ES-I3 (cell line): Measurements from ENCODE around the gene PCNT.

Experiments
- H3K36me3 ChIP-seq: 2 replicates; pipeline ENCODE4 v1.6.1; 2013; ENCODE audit warnings: mild to moderate bottlenecking, low read length, control low read depth, moderate library complexity; ENCODE audit not compliant: insufficient read depth
- H3K4me1 ChIP-seq: 2 replicates; pipeline ENCODE4 v1.6.1; 2013; ENCODE audit warnings: mild to moderate bottlenecking, control low read depth, low read length; ENCODE audit not compliant: insufficient read depth
- H3K9ac ChIP-seq: 2 replicates; pipeline ENCODE4 v1.6.1; 2013; ENCODE audit warnings: low read depth, mild to moderate bottlenecking, low read length, moderate library complexity
- H3K9me3 ChIP-seq: 2 replicates; pipeline ENCODE4 v1.6.1; 2013; ENCODE audit warnings: mild to moderate bottlenecking, low read length, moderate library complexity; ENCODE audit not compliant: control insufficient read depth, insufficient read depth

Gene PCNT

DNA sequence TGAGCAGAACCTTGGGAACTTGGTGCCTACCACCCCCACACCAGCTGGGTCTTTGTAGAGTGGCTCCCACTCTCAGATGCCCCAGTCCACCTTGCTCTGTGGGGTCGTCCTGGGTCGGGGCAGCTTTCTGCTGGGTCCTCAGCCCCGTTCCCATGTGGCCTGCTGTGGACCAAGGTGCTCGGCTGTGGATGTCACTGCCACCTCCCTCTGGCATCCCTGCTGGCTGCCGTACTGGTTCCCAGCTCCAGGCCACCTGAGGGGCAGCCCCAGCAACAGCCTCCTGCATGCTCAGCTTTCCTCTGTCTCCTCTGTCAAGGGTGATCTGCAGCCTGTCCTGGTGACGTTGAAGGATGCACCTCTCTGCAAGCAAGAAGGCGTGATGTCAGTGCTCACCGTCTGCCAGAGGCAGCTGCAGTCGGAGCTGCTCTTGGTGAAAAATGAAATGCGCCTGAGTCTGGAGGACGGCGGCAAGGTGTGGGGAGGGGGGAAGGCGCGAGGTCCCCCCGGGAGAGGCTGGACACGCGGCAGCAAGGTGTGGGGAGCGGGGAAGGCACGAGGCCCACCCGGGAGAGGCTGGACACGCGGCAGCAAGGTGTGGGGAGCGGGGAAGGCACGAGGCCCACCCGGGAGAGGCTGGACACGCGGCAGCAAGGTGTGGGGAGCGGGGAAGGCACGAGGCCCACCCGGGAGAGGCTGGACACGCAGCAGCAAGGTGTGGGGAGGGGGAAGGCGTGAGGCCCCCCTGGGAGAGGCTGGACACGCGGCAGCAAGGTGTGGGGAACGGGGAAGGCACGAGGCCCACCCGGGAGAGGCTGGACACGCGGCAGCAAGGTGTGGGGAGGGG is 88.8 kb downstream of the PCNT start:
- peaks cover 9% of the 10 kb centered on the region for H3K4me1 ChIP-seq
- H3K36me3 ChIP-seq: 0 out of 2 replicates have a peak, but pooled peaks cover 3% of the 10 kb centered on the region
- H3K9ac ChIP-seq: no peak overlapping the region
- H3K9me3 ChIP-seq: no peaks in the 10 kb centered on the region

DNA sequence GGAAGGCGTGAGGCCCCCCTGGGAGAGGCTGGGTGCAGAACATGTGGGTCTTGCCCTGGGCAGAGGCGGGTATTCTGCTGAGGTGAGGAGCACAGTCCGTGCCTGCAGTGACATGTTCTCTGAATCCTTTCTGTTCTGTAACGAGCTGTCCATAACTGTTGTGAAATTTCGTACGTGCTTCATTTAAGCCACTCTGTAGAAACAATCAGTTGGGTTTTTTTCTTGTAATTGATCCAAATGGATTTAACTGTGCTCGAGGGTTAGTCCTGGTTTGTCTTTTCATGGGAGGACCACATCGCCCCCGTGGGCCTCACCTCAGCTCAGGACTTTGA is 89.4 kb downstream of the PCNT start:
- Histone ChIP-seq H3K4me1 (peaks cover 9% of the 10 kb centered on the region), H3K9me3 (no peaks in the 10 kb centered on the region), H3K36me3 (0 out of 2 replicates have a peak, but pooled peaks cover 3% of the 10 kb centered on the region), H3K9ac (no peak overlapping the region)

- Histone ChIP-seq H3K4me1 (peaks cover 9% of the 10 kb centered on the region), H3K9me3 (no peaks in the 10 kb centered on the region), H3K36me3 (0 out of 2 replicates have a peak, but pooled peaks cover 3% of the 10 kb centered on the region), H3K9ac (no peak overlapping the region)
These were observed 91.0 kb downstream of the PCNT start for GRCh38 chr21:46414965-46415275.

- no peak overlapping the region for H3K9ac ChIP-seq
- H3K9me3 ChIP-seq: no peaks in the 10 kb centered on the region
- no peaks in the 10 kb centered on the region for H3K4me1 ChIP-seq
- 0 out of 2 replicates have a peak, but pooled peaks cover 3% of the 10 kb centered on the region for H3K36me3 ChIP-seq
These were observed 92.6 kb downstream of the PCNT start for GRCh38 chr21:46416551-46416950.

DNA sequence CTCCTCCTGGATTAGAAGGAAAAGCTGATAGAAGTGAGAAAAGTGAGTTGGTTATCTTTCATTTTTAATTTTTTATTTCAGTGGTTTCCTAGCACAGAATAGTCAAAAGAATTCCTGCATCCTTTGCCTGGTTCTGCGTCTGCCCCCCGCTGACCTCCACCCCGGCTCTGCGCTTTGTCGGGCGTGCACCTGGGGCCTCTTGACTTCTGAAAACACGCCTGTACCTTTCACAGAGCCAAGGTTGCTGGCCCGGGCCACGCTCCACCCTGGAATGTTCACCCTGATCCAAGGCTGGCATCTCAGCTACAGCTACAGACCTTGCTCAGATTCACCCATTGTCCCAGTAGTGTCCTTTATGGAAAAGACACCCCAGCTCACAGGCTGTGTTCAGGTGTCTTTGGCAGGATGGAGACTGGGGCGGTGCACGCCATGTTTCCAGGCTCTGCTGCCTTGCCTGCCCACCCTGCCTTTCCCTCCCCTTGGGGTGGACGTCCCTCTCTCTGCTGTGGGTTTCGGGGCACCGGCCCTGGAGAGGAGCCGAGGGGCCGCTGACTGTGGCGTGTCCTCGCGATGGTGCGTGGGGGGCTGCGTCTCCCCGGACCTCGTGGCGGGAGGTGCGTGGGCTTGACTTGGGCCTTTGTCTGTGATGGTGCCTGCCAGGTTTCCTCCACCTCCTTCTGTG is 94.5 kb downstream of the PCNT start:
- Histone ChIP-seq H3K4me1 (peaks cover 4% of the 10 kb centered on the region; the same call in 1 of the 2 replicates), H3K9me3 (no peaks in the 10 kb centered on the region), H3K9ac (no peak overlapping the region), H3K36me3 (0 out of 2 replicates have a peak, but pooled peaks cover 2% of the 10 kb centered on the region)

DNA sequence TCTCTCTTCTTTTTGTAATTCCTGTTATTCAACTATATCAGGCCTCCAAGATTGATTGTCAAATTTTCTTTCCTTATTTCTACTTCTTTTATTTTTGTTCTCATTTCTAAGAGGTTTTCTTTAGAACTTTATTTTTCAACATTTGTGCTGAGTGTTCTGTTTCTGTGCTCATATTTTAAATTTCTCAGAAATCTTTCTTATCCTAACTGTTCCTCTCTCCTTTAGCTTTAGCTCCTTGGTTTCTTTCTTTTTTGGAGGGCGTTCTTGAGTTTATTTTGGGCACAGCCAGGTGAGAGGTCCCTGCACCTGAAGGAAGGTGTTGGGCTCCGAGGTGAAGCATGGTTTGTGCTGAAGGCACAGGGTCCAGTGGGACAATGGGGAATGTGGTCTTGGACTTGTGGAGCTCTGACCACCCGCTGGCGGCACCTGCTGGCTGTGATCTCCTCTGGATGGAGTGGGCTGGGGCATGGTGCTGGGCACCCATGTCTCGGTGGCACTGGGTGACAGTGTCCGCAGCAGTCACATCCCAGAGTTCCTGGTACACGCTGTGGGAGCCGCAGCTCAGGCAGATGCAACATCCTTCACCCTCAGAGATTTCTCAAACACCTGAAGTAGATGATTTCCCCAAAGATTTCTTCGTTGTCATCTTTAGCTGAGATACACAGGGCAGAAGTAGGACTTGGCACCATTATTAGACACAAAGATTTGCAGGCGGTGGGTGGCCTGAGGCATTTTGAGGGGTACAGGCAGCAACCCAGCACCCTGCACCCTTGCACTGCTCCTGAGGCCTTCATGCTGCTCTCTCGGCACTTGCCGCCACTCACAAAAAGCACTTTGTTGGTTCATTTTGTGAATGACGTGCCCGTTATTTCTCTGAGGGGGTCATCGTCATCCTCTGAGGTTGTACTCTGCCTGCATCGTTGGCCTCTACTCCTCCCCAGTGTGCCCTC is 96.6 kb downstream of the PCNT start:
- no peaks in the 10 kb centered on the region for H3K9me3 ChIP-seq
- peaks cover 4% of the 10 kb centered on the region; the same call in 1 of the 2 replicates for H3K4me1 ChIP-seq
- no peaks in the 10 kb centered on the region for H3K36me3 ChIP-seq
- no peak overlapping the region for H3K9ac ChIP-seq

GRCh38 chr21:46421191-46421750 is 97.3 kb downstream of the PCNT start:
- Histone ChIP-seq H3K9me3 (no peaks in the 10 kb centered on the region), H3K4me1 (peaks cover 4% of the 10 kb centered on the region; the same call in 1 of the 2 replicates), H3K36me3 (no peaks in the 10 kb centered on the region), H3K9ac (no peak overlapping the region)

DNA sequence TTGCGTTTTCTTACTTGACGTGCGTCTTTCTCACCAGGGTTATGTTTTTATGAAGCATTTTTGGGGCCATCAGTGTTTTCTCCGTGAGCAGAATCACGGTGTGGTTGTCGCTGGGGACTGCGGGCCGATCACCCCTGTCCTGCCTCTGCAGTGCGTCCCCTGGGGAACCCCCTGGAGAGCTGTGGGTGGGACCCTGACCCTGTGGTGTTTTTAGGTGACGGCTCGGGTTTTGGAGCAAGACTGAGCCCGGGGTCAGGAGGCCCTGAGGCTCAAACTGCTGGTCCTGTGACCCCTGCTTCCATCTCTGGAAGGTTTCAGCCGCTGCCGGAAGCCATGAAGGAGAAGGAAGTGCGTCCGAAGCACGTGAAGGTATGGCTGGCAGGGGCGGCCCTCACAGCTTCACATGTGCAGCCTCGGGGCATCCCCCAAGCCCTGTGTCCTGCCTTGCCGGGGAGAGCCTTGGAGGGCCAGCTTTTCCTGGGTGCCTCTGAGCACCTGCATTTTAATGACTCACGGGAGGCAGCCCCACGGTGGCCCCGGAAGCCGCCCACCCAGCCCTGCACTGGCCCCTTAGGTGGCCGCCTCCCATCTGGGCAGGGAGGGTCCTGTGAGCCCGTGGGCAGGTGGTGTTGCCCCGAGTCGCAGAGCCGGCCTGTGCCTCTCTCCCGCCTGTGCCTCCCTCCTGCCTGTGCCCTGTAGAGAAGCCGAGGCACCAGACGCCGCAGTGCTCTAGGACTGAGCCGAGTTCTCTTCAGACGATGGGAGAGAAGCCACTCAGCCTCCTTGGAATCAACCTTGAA is 98.0 kb downstream of the PCNT start:
- no peak overlapping the region for H3K9ac ChIP-seq
- peaks cover 4% of the 10 kb centered on the region; the same call in 1 of the 2 replicates for H3K4me1 ChIP-seq
- H3K9me3 ChIP-seq: no peaks in the 10 kb centered on the region
- no peaks in the 10 kb centered on the region for H3K36me3 ChIP-seq

GRCh38 chr21:46422636-46423241 is 98.8 kb downstream of the PCNT start:
- Histone ChIP-seq H3K36me3 (no peaks in the 10 kb centered on the region), H3K4me1 (peaks cover 4% of the 10 kb centered on the region; the same call in 1 of the 2 replicates), H3K9me3 (no peaks in the 10 kb centered on the region), H3K9ac (no peak overlapping the region)

DNA sequence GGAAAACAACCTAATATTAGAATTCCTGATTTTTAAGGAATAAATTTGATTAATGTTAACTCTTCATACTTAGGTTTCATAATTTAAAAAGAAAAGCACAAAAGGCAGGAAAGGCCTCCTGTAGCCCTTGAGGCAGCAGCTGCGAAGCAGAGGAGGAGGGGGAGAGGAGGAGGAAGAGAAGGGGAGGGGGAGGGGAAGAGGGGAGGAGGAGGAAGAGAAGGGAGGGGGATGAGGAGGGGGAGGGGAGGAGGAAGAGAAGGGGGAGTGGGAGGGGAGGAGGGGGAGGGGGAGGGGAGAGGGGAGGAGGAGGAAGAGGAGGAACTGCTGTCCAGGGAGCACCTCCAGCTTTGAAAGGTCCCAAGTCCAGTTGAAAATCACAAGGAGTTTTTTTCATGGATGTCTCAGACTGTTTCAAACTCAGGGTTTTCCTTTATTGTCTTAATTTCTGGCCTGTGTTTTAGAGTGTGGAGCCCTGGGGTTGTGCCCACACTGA is 99.6 kb downstream of the PCNT start:
- no peaks in the 10 kb centered on the region for H3K36me3 ChIP-seq

DNA sequence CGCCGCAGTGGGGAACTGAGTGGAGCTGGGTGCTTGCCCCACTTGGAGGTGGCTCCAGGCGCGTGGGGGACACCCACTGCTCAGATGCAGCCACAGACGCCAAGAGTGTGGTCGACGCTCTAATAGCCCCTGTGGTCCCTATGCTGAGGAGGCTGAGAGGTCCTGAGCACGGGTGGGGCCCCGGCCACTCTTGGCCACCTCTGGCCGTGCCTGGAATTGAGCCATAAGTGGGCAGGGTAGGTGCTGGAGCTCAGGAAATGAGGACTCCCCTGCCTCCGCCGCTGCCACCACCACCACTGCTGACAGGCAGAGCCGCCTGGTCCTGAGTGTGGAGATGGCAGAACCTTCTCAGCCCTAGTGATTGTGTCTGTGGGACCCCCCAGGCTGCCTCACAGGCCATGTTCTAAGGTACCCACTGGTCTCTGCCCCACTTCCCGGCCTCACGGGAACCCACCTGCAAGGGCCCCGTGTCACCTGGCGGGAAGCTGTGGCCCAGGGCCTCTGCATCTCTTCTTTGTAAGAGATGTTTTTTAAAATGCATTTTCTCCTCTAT is 100.2 kb downstream of the PCNT start:
- Histone ChIP-seq H3K36me3 (no peaks in the 10 kb centered on the region), H3K4me1 (peaks cover 4% of the 10 kb centered on the region; the same call in 1 of the 2 replicates), H3K9me3 (no peaks in the 10 kb centered on the region), H3K9ac (no peak overlapping the region)

More for the DNA sequence above, 99.6 kb downstream of the PCNT start:
- no peak overlapping the region for H3K9ac ChIP-seq
- H3K4me1 ChIP-seq: peaks cover 4% of the 10 kb centered on the region; the same call in 1 of the 2 replicates
- H3K9me3 ChIP-seq: no peaks in the 10 kb centered on the region

GRCh38 chr21:46424621-46425020 is 100.7 kb downstream of the PCNT start:
- Histone ChIP-seq H3K9me3 (no peaks in the 10 kb centered on the region), H3K36me3 (no peaks in the 10 kb centered on the region), H3K4me1 (peaks cover 4% of the 10 kb centered on the region; the same call in 1 of the 2 replicates), H3K9ac (no peak overlapping the region)
